Measurements from ENCODE around the gene SIDT2. TPM values are rescaled to one million over a fixed set of nuclear protein-coding genes. Genes with fewer than 3 reads are reported as not detected.

Gene SIDT2
- total and polyA plus RNA-seq, 2 of the 8 experiments (the other 6 are each of a cell fraction or from before 2014, with no cell fraction given) = 18.5 to 21.1 TPM

DNA sequence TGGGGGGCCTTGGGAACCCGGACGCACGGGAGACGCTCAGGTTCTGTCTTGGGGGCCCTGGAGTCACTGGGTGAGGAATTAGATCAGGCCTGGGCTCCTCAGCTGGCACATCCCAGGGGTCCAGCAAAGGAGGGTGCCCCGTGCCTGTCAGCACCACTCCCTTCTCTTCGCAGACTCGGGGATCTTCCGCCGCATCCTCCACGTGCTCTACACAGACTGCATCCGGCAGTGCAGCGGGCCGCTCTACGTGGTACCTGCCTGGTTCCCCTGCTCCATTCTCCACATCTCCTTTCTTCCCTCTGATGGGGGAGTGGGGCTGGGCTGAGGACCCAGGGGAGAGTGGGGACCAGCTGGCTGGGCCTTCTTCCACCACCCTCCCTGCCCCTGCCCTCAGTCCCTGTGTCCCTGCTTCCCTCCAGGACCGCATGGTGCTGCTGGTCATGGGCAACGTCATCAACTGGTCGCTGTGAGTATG lies 13.9 kb downstream of the SIDT2 start:
- Histone ChIP-seq H3K14ac (ENCODE audit: insufficient read length) (no peak overlapping the region), H3K9me3 (ENCODE audit: insufficient read depth in 2 of 2, low read depth in 1 of 2, low read length in 1 of 2) (no peaks in the 10 kb centered on the region), H3K56ac (replicated peaks; ENCODE audit: insufficient read length, low read depth, low read length) (no peak overlapping the region), H2BK12ac (ENCODE audit: low read depth, low read length) (no peak overlapping the region), H3K4ac (replicated peaks; ENCODE audit: insufficient read length, low read depth, low read length) (no peak overlapping the region), H4K8ac (ENCODE audit: extremely low read depth, insufficient read depth, low read length) (no peak overlapping the region), H3K23me2 (ENCODE audit: low read depth, low read length) (no peaks in the 10 kb centered on the region), H3K4me3 (ENCODE audit: extremely low read depth in 1 of 4, insufficient read depth in 2 of 4, low read depth in 3 of 4, low read length in 4 of 4) (no peak overlapping the region), H2BK20ac (ENCODE audit: low read length) (no peak overlapping the region), H3K23ac (ENCODE audit: insufficient read length) (no peak overlapping the region), H3K79me1 (ENCODE audit: low read depth, low read length) (no peaks in the 10 kb centered on the region), H2AK5ac (ENCODE audit: low read depth, low read length) (no peak overlapping the region), H4K20me1 (replicated peaks in 1 of 2; ENCODE audit: control insufficient read depth in 1 of 2, insufficient read depth in 2 of 2, low read length in 2 of 2) (peaks cover 2 to 3% of the 10 kb centered on the region in 2 experiments), H2BK5ac (ENCODE audit: low read depth, low read length) (peak overlapping the region; percentile 39; the same call in 1 of the 2 replicates), H3K9ac (replicated peaks in 1 of 4; ENCODE audit: extremely low read depth in 1 of 4, low read depth in 3 of 4, low read length in 3 of 4) (no peak overlapping the region), H3K4me1 (replicated peaks in 1 of 4; ENCODE audit: control insufficient read depth in 3 of 4, insufficient read depth in 4 of 4, low read length in 3 of 4) (no peaks in the 10 kb centered on the region), H3K4me2 (ENCODE audit: insufficient read depth in 1 of 2, low read depth in 2 of 2, low read length in 2 of 2) (no peak overlapping the region), H2BK15ac (ENCODE audit: low read length) (no peak overlapping the region), H3K27ac (ENCODE audit: low read depth, low read length) (no peak overlapping the region), H2BK120ac (replicated peaks; ENCODE audit: low read depth, low read length) (no peak overlapping the region), H4K91ac (replicated peaks; ENCODE audit: insufficient read length, low read length) (no peak overlapping the region), H2AFZ (ENCODE audit: low read length) (no peak overlapping the region), H3K79me2 (ENCODE audit: control insufficient read depth in 1 of 2, insufficient read depth in 2 of 2, low read length in 2 of 2) (no peaks in the 10 kb centered on the region), H3K27me3 (replicated peaks in 1 of 4; ENCODE audit: control insufficient read depth in 3 of 4, extremely low read depth in 1 of 4, insufficient read depth in 3 of 4, low read length in 3 of 4) (no peaks in the 10 kb centered on the region), H3K36me3 (ENCODE audit: control insufficient read depth in 2 of 4, insufficient read depth in 4 of 4, low read length in 3 of 4) (peaks cover 0 to 11% (median 1%) of the 10 kb centered on the region in 4 experiments; a peak in 3 of 8 replicates), H3K18ac (ENCODE audit: extremely low read depth, low read length) (no peak overlapping the region), H4K5ac (ENCODE audit: insufficient read length, low read depth, low read length) (no peak overlapping the region)
- no peak for DNase-seq (ENCODE audit: low read depth in 1 of 2, low spot score in 2 of 2)
- WGBS, 2 experiments (ENCODE audit: extremely low coverage in 1 of 2, insufficient coverage in 1 of 2, insufficient read length in 1 of 2, insufficient replicate concordance in 2 of 2, low coverage in 1 of 2, low lambda C conversion rate in 2 of 2, missing lambda C conversion rate in 1 of 2) = 92% methylated on average over 10 of the region's 17 CpGs; no CpG with 5 or more reads in 1 of the 2 experiments
- FAIRE-seq = no peak
- ChIA-PET CTCF (ENCODE audit: partially characterized antibody) (interaction anchor here (0.9 to 18.7 kb wide), 3 partner anchors 10 to 30 kb away, joined by 3 to 449 read pairs (median 249); partner anchors contain the start of genes PCSK7, RNF214 and SIDT2), POLR2A (ENCODE audit: partially characterized antibody) (interaction anchor here (1.5 to 3.0 kb wide), 3 partner anchors 11 to 13 kb away, joined by 4 to 14 read pairs (median 4); no protein-coding TSS in a partner anchor)
- TF ChIP-seq EGR1 (IDR thresholded peaks at IDR 0.05; ENCODE audit: borderline replicate concordance, low read depth, low read length) = no peak
- TF ChIP-seq, protein P1, sequence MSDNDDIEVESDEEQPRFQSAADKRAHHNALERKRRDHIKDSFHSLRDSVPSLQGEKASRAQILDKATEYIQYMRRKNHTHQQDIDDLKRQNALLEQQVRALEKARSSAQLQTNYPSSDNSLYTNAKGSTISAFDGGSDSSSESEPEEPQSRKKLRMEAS (IDR thresholded peaks at IDR 0.05) = no peak
- no peak for TF ChIP-seq RFX5 (IDR thresholded peaks at IDR 0.05; ENCODE audit: borderline replicate concordance, low read depth, low read length)
- TF ChIP-seq TCF12 (IDR thresholded peaks at IDR 0.05; ENCODE audit: low read depth, low read length) = no peak
- no peak for TF ChIP-seq CBX8 (IDR thresholded peaks at IDR 0.05; ENCODE audit: borderline replicate concordance, low read depth, low read length)
- TF ChIP-seq GTF2F1 (IDR thresholded peaks at IDR 0.05; ENCODE audit: borderline replicate concordance, low read depth, low read length) = no peak
- TF ChIP-seq SP2 (IDR thresholded peaks at IDR 0.05; ENCODE audit: low read length) = no peak
- TF ChIP-seq GABPA (IDR thresholded peaks at IDR 0.05; ENCODE audit: borderline replicate concordance, insufficient read depth, low read length) = no peak
- no peak for TF ChIP-seq CTBP2 (IDR thresholded peaks at IDR 0.05; ENCODE audit: borderline replicate concordance, insufficient read depth, insufficient read length, low read length)
- no peak for TF ChIP-seq POLR2A (IDR thresholded peaks at IDR 0.05; ENCODE audit: control extremely low read depth in 1 of 2, low read depth in 2 of 2, low read length in 2 of 2)
- no peak for TF ChIP-seq CREB1 (IDR thresholded peaks at IDR 0.05)
- no peak for TF ChIP-seq ASH2L (IDR thresholded peaks at IDR 0.05; ENCODE audit: low read length)
- TF ChIP-seq, protein P2, sequence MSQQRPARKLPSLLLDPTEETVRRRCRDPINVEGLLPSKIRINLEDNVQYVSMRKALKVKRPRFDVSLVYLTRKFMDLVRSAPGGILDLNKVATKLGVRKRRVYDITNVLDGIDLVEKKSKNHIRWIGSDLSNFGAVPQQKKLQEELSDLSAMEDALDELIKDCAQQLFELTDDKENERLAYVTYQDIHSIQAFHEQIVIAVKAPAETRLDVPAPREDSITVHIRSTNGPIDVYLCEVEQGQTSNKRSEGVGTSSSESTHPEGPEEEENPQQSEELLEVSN (IDR thresholded peaks at IDR 0.05) = no peak
- TF ChIP-seq SRF (IDR thresholded peaks at IDR 0.05; ENCODE audit: low read depth, low read length) = no peak

Measured in H1 (cell line).